Measurements from ENCODE around the gene TCF25.

DNA sequence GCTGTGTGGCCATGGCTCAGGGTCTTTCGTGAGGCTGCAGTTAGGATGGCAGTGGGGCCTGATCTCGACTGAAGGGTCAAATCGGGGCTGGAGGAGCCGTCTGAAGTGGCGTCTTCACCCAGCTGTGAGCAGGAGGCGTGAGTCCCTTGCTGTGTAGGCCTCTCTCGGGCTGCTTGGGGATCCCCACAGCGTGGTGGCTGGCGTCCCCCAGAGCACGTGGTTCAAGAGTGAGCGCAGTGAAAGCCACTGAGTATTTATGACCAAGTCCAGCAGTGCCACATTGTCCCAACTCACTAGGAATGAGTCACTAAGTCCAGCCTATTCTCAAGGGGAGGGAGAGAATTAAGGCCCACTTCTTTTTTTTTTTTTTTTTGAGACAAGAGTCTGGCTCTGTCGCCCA lies 11.7 kb upstream of the TCF25 start:
- TF ChIP-seq, protein P1, sequence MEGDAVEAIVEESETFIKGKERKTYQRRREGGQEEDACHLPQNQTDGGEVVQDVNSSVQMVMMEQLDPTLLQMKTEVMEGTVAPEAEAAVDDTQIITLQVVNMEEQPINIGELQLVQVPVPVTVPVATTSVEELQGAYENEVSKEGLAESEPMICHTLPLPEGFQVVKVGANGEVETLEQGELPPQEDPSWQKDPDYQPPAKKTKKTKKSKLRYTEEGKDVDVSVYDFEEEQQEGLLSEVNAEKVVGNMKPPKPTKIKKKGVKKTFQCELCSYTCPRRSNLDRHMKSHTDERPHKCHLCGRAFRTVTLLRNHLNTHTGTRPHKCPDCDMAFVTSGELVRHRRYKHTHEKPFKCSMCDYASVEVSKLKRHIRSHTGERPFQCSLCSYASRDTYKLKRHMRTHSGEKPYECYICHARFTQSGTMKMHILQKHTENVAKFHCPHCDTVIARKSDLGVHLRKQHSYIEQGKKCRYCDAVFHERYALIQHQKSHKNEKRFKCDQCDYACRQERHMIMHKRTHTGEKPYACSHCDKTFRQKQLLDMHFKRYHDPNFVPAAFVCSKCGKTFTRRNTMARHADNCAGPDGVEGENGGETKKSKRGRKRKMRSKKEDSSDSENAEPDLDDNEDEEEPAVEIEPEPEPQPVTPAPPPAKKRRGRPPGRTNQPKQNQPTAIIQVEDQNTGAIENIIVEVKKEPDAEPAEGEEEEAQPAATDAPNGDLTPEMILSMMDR (IDR thresholded peaks at IDR 0.05; ENCODE audit: poor library complexity), result no peak
- no peak for TF ChIP-seq EZH2phosphoT487 (IDR thresholded peaks at IDR 0.05; ENCODE audit: low read depth, severe bottlenecking, unreplicated experiment)

All from hepatocyte (in vitro differentiated cells).